Naive thymus-derived CD4-positive, alpha-beta T cell (primary cell): Measurements from ENCODE around the gene STK17A. TPM values are rescaled to one million over a fixed set of nuclear protein-coding genes. Genes with fewer than 3 reads are reported as not detected.

Experiments
- ATAC-seq: fragments of 150-1000 bp; cut with Tn5 transposase; 2 replicates; pipeline ENCODE4 v1.10.0; 2021; ENCODE audit warnings: mild to moderate bottlenecking, moderate library complexity
- CTCF ChIA-PET: fragments of 350-600 bp; sonication (Branson Sonifier 250); formaldehyde crosslinking; loops from one replicate; lab custom pipeline; 2021; ENCODE audit warnings: antibody characterized with exemption; lab: Charles Lee
- POLR2A ChIA-PET: fragments of 350-600 bp; sonication (Branson Sonifier 250); formaldehyde crosslinking; loops from one replicate; lab custom pipeline; 2021; ENCODE audit warnings: antibody characterized with exemption, inconsistent platforms; lab: Charles Lee
- DNase-seq, 9 donors: peaks; one replicate each; pipeline versions ENCODE4 v3.0.0 to v3.0.0-alpha.2; 2020 to 2022; ENCODE audit warnings: mixed read lengths in 1 of 9
- H3K27ac ChIP-seq: one replicate; pipeline ENCODE4 v1.7.0; 2013; ENCODE audit warnings: mild to moderate bottlenecking, low read depth, low read length, moderate library complexity
- H3K27me3 ChIP-seq, 2 donors: one replicate each; pipeline ENCODE4 v1.7.0; 2013; ENCODE audit warnings: low read length in 2 of 2, mild to moderate bottlenecking in 2 of 2, moderate library complexity in 2 of 2; ENCODE audit not compliant: control insufficient read depth in 2 of 2, insufficient read depth in 2 of 2
- H3K36me3 ChIP-seq, 3 experiments: 1 replicate in 2 of 3; 2 replicates in 1 of 3; pipeline ENCODE4 v1.7.0; 2013; ENCODE audit warnings: low read length in 3 of 3, mild to moderate bottlenecking in 3 of 3, moderate library complexity in 1 of 3; ENCODE audit not compliant: insufficient read depth in 3 of 3, control insufficient read depth in 2 of 3
- H3K4me1 ChIP-seq, 2 donors: one replicate each; pipeline ENCODE4 v1.7.0; 2013; ENCODE audit warnings: low read length in 2 of 2, mild to moderate bottlenecking in 2 of 2, moderate library complexity in 1 of 2; ENCODE audit not compliant: control insufficient read depth in 2 of 2, insufficient read depth in 2 of 2
- H3K4me3 ChIP-seq: 2 replicates; pipeline ENCODE4 v1.7.0; 2013; ENCODE audit warnings: mild to moderate bottlenecking, low read length
- H3K9me3 ChIP-seq, 3 experiments: 1 replicate in 2 of 3; 2 replicates in 1 of 3; pipeline ENCODE4 v1.7.0; 2013; ENCODE audit warnings: low read length in 3 of 3; ENCODE audit not compliant: control insufficient read depth in 2 of 3
- H3K27ac Mint-ChIP-seq, 9 donors: one replicate each; pipeline ENCODE4 v1.8.0; 2020 to 2022; ENCODE audit warnings: mixed read lengths in 9 of 9, mild to moderate bottlenecking in 8 of 9, moderate library complexity in 5 of 9, inconsistent platforms in 2 of 9
- H3K27me3 Mint-ChIP-seq, 5 donors: one replicate each; pipeline ENCODE4 v1.8.0; 2021 to 2022; ENCODE audit warnings: mixed read lengths in 5 of 5, mild to moderate bottlenecking in 1 of 5
- H3K36me3 Mint-ChIP-seq, 5 donors: one replicate each; pipeline ENCODE4 v1.8.0; 2020 to 2022; ENCODE audit warnings: mixed read lengths in 5 of 5, mild to moderate bottlenecking in 3 of 5, inconsistent platforms in 1 of 5
- H3K4me1 Mint-ChIP-seq, 7 donors: one replicate each; pipeline ENCODE4 v1.8.0; 2020 to 2022; ENCODE audit warnings: mixed read lengths in 7 of 7, mild to moderate bottlenecking in 3 of 7, inconsistent platforms in 1 of 7
- H3K4me3 Mint-ChIP-seq, 10 donors: one replicate each; pipeline ENCODE4 v1.8.0; 2020 to 2022; ENCODE audit warnings: mild to moderate bottlenecking in 10 of 10, mixed read lengths in 10 of 10, moderate library complexity in 6 of 10, inconsistent platforms in 2 of 10
- H3K9me3 Mint-ChIP-seq, 11 donors: one replicate each; pipeline ENCODE4 v1.8.0; 2020 to 2022; ENCODE audit warnings: mixed read lengths in 11 of 11, mild to moderate bottlenecking in 4 of 11, inconsistent platforms in 1 of 11, moderate library complexity in 1 of 11
- intact Hi-C, 2 donors: fragments of 100-400 bp; cut with micrococcal nuclease; formaldehyde crosslinking; loops; one replicate each; pipeline ENCODE4 v1.15.1; 2023
- polyA plus RNA-seq, 2 donors: library from polyadenylated mRNA; unstranded; fragments of 300-500 nt; fragmentation: Illumina TruSeq; gene quantifications; one replicate each; pipeline ENCODE4 v1.2.3, GENCODE V29; 2021
- total RNA-seq, 6 experiments: library from RNA in 5 of 6; stranded (reverse) in 5 of 6; gene quantifications; 1 replicate in 5 of 6; 2 replicates in 1 of 6; pipeline ENCODE4 v1.2.3 and lab custom pipeline; 2021 to 2026

Gene STK17A
- total and polyA plus RNA-seq, 7 experiments from 2014 or later = 71.3 to 292 (median 123) TPM

GRCh38 chr7:43612128-43612527, 29.2 kb downstream of the STK17A start:
- no peak for DNase-seq
- no peaks in the 10 kb centered on the region for H3K27me3 Mint-ChIP-seq
- Histone ChIP-seq H3K27me3 (no peaks in the 10 kb centered on the region), H3K36me3 (peaks cover 15 to 64% (median 26%) of the 10 kb centered on the region in 3 experiments), H3K4me3 (no peak overlapping the region), H3K27ac (peak overlapping the region; percentile 49), H3K9me3 (no peaks in the 10 kb centered on the region), H3K4me1 (peaks cover 62 to 71% of the 10 kb centered on the region in 2 donors)
- peak overlapping the region in 8 of 9 donors; percentile 49 to 91 (median 72) for H3K27ac Mint-ChIP-seq
- no peak for ATAC-seq
- peak overlapping the region in 6 of 10 donors; percentile 23 to 69 (median 48) for H3K4me3 Mint-ChIP-seq
- POLR2A ChIA-PET = interaction anchor here (1.2 to 1.7 kb wide), 2 partner anchors 8 to 17 kb away, joined by 3 to 4 read pairs; no protein-coding TSS in a partner anchor
- intact Hi-C loops = loop anchor here in 1 of 2 donors (2.0 kb wide), 1 partner anchor 21 kb away; no protein-coding TSS in a partner anchor
- no peaks in the 10 kb centered on the region for H3K9me3 Mint-ChIP-seq
- peaks cover 44 to 80% (median 58%) of the 10 kb centered on the region in 7 donors for H3K4me1 Mint-ChIP-seq
- H3K36me3 Mint-ChIP-seq = peaks cover 10 to 55% (median 46%) of the 10 kb centered on the region in 5 donors
- CTCF ChIA-PET = interaction anchor here (1.0 kb wide), 1 partner anchor 87 kb away, joined by 7 read pairs; no protein-coding TSS in a partner anchor

DNA sequence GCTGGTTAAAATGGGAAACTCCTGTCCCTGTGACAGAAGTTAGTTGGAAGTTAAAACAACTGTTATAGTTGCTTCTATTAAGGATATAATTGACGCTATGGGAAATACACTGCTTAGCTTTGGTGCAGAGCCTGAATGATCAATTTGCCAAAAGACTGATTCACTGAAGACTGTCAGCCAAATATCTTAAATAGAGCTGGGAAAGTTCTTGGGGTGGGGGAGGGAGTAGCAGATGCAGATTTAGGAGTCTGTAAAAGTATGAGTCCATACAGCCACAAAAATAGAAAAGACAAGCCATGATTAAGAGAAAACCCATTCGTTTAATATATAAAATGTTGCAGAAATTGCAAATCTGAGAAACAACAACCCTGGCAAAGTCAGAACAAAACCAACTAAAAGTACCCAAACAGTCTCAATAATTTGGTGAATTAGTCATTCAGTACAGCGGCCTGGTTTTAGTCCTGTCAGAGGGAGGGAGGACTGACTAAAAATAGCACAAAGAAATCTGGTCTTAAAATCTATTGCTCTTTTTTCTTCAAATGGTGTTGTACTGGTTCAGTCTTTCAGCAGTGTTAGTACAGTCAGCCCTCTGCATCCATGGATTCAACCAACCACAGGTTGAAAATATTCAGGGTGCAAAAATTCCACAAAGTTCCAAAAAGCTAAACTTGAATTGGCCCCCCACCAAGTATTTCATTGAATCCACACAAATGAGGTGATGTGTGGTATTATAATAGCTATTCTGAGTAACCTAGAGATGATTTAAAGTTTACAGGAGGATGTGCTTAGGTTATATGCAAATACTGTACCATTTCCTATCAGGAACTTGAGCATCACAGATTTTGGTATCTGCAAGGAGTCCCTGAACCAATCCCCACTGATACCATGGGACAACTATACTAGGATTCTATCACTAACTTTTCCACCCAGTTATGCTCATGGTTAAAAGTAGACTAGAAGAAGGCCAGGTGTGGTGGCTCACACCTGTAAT, 30.0 kb downstream of the STK17A start:
- H3K36me3 ChIP-seq = peaks cover 15 to 67% (median 26%) of the 10 kb centered on the region in 3 experiments
- Mint-ChIP-seq H3K36me3 (peaks cover 10 to 55% (median 46%) of the 10 kb centered on the region in 5 donors), H3K9me3 (no peaks in the 10 kb centered on the region), H3K4me3 (peak overlapping the region; percentile 36 to 71 (median 52)), H3K27me3 (no peaks in the 10 kb centered on the region), H3K4me1 (peaks cover 44 to 77% (median 58%) of the 10 kb centered on the region in 7 donors), H3K27ac (peak overlapping the region in 8 of 9 donors; percentile 68 to 91 (median 78))
- POLR2A ChIA-PET = interaction anchor here (0.7 to 2.7 kb wide), 7 partner anchors 8 to 35 kb away, joined by 3 to 8 read pairs (median 4); partner anchors contain the start of gene STK17A
- no peaks in the 10 kb centered on the region for H3K27me3 ChIP-seq
- peak overlapping the region; percentile 49 for H3K27ac ChIP-seq
- ATAC-seq = peak; percentile 30
- no peak overlapping the region for H3K4me3 ChIP-seq
- no peaks in the 10 kb centered on the region for H3K9me3 ChIP-seq
- intact Hi-C loops = loop anchor here (1.0 to 2.0 kb wide), 2 partner anchors 9 to 22 kb away; no protein-coding TSS in a partner anchor
- DNase-seq = no peak
- CTCF ChIA-PET = interaction anchor here (1.0 to 1.2 kb wide), 2 partner anchors 30 to 86 kb away, joined by 6 to 7 read pairs; partner anchors contain the start of gene STK17A
- H3K4me1 ChIP-seq = peaks cover 64 to 74% of the 10 kb centered on the region in 2 donors

GRCh38 chr7:43615558-43616145, 32.7 kb downstream of the STK17A start:
- Histone ChIP-seq H3K27ac (peak overlapping the region; percentile 48), H3K9me3 (no peaks in the 10 kb centered on the region), H3K36me3 (peaks cover 6 to 68% (median 14%) of the 10 kb centered on the region in 3 experiments), H3K27me3 (no peaks in the 10 kb centered on the region), H3K4me1 (peaks cover 77 to 80% of the 10 kb centered on the region in 2 donors), H3K4me3 (peak overlapping the region; percentile 7)
- DNase-seq = no peak
- no peaks in the 10 kb centered on the region for H3K27me3 Mint-ChIP-seq
- ATAC-seq = no peak
- peak overlapping the region in 9 of 10 donors; percentile 34 to 78 (median 59) for H3K4me3 Mint-ChIP-seq
- CTCF ChIA-PET = interaction anchor here (0.7 to 2.6 kb wide), 5 partner anchors 18 to 153 kb away, joined by 3 to 12 read pairs (median 4); partner anchors contain the start of gene STK17A
- H3K9me3 Mint-ChIP-seq = no peaks in the 10 kb centered on the region
- H3K4me1 Mint-ChIP-seq = peaks cover 26 to 57% (median 40%) of the 10 kb centered on the region in 7 donors
- peaks cover 0 to 37% (median 27%) of the 10 kb centered on the region in 5 donors for H3K36me3 Mint-ChIP-seq
- POLR2A ChIA-PET = interaction anchor here (1.1 to 9.2 kb wide), 5 partner anchors 11 to 84 kb away, joined by 4 to 96 read pairs (median 4); no protein-coding TSS in a partner anchor
- H3K27ac Mint-ChIP-seq = peak overlapping the region in 6 of 9 donors; percentile 70 to 95 (median 90)
- intact Hi-C loops = loop anchor here in 1 of 2 donors (1.0 kb wide), 2 partner anchors 8 to 10 kb away; no protein-coding TSS in a partner anchor

DNA sequence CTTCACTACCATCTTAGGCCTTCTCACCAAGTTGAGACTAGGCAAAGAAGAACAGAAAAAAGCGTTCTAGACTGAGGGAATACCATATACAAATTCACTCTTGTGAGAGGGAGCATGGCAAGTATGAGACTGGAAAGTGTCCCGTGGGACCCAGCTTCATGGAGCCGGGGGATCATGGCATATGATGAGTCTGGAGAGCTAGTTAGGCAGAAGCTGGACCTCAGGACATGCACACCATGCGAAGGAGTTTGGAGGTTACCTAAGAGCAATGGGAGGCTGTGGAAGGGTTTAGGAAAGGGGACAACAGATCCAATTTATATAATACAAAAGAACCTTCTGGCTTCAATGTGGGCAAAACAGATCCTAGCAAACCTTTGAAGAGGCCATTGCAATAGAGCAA, 34.1 kb downstream of the STK17A start:
- peaks cover 82 to 85% of the 10 kb centered on the region in 2 donors for H3K4me1 ChIP-seq
- H3K36me3 Mint-ChIP-seq = peaks cover 0 to 38% (median 34%) of the 10 kb centered on the region in 5 donors

DNA sequence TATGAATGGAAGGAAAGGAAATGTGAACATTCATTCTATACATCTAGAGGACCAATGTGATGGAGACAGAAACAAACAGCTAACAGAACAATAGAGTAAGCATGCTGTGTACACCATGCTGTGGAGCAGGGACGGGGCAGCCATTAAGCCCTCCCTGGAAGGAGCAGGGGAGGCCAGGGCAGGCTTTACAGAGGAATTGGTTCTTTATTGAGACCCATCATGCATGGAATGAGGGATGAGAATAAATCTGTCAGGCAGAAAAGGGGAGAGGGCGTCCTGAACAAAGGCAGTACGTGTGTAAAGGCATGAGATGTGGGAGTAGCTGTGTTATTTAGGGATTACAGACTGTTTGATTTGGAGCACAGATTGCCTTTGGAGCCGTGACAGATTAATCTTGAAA, 35.2 kb downstream of the STK17A start:
- Mint-ChIP-seq H3K27me3 (no peaks in the 10 kb centered on the region), H3K27ac (no peak overlapping the region), H3K4me1 (peaks cover 5 to 57% (median 41%) of the 10 kb centered on the region in 7 donors), H3K4me3 (no peak overlapping the region), H3K9me3 (no peaks in the 10 kb centered on the region), H3K36me3 (peaks cover 0 to 34% (median 30%) of the 10 kb centered on the region in 5 donors)
- H3K4me1 ChIP-seq = peaks cover 82 to 85% of the 10 kb centered on the region in 2 donors
- intact Hi-C loops = no loop called here
- H3K27ac ChIP-seq = peak overlapping the region; percentile 34
- DNase-seq = no peak
- no peak for ATAC-seq
- CTCF ChIA-PET = interaction anchor here (1.2 to 1.9 kb wide), 3 partner anchors 36 to 82 kb away, joined by 4 to 6 read pairs (median 6); partner anchors contain the start of gene STK17A
- no peak overlapping the region for H3K4me3 ChIP-seq
- peaks cover 3 to 51% (median 6%) of the 10 kb centered on the region in 3 experiments for H3K36me3 ChIP-seq
- H3K27me3 ChIP-seq = no peaks in the 10 kb centered on the region
- POLR2A ChIA-PET = interaction anchor here (1.1 to 9.2 kb wide), 6 partner anchors 10 to 80 kb away, joined by 3 to 96 read pairs (median 6); no protein-coding TSS in a partner anchor
- H3K9me3 ChIP-seq = no peaks in the 10 kb centered on the region

More for the DNA sequence above, 34.1 kb downstream of the STK17A start:
- H3K9me3 Mint-ChIP-seq = no peaks in the 10 kb centered on the region
- H3K27ac ChIP-seq = peak overlapping the region; percentile 34
- H3K9me3 ChIP-seq = no peaks in the 10 kb centered on the region
- H3K4me3 ChIP-seq = no peak overlapping the region
- ATAC-seq (no peak), DNase-seq (no peak)
- ChIA-PET POLR2A (interaction anchor here (0.6 to 9.2 kb wide), 9 partner anchors 10 to 81 kb away, joined by 3 to 96 read pairs (median 4); partner anchors contain the start of gene STK17A), CTCF (interaction anchor here (1.0 to 2.6 kb wide), 5 partner anchors 18 to 83 kb away, joined by 3 to 12 read pairs (median 6); partner anchors contain the start of gene STK17A)
- intact Hi-C loops = no loop called here
- H3K27me3 ChIP-seq = no peaks in the 10 kb centered on the region
- no peak overlapping the region for H3K4me3 Mint-ChIP-seq
- peaks cover 6 to 58% (median 9%) of the 10 kb centered on the region in 3 experiments for H3K36me3 ChIP-seq
- H3K27me3 Mint-ChIP-seq = no peaks in the 10 kb centered on the region
- no peak overlapping the region for H3K27ac Mint-ChIP-seq
- peaks cover 16 to 57% (median 43%) of the 10 kb centered on the region in 7 donors for H3K4me1 Mint-ChIP-seq
